ENCODE measurements around the gene FIBCD1. TPM values are rescaled to one million over a fixed set of nuclear protein-coding genes. Genes with fewer than 3 reads are reported as not detected.

Gene FIBCD1
- total RNA-seq, 2 experiments from 2014 or later: not detected

- intact Hi-C loops (cut with micrococcal nuclease): no loop called here
- Mint-ChIP-seq H3K27me3 (ENCODE audit: low read depth) (no peaks in the 10 kb centered on the region), H3K4me3 (no peak overlapping the region), H3K9me3 (no peaks in the 10 kb centered on the region), H3K27ac (no peak overlapping the region), H3K4me1 (ENCODE audit: low read depth) (no peaks in the 10 kb centered on the region), H3K36me3 (ENCODE audit: low read depth) (no peaks in the 10 kb centered on the region)
- DNase-seq: no peak
- CTCF ChIA-PET: no interaction called here
Measured at GRCh38 chr9:130901498-130902203, 37.4 kb downstream of the FIBCD1 start.

GRCh38 chr9:130900701-130901497 lies 38.1 kb downstream of the FIBCD1 start:
- intact Hi-C loops (cut with micrococcal nuclease): no loop called here
- DNase-seq: no peak
- CTCF ChIA-PET: no interaction called here
- H3K36me3 Mint-ChIP-seq (ENCODE audit: low read depth): no peaks in the 10 kb centered on the region
- no peaks in the 10 kb centered on the region for H3K9me3 Mint-ChIP-seq
- no peaks in the 10 kb centered on the region for H3K4me1 Mint-ChIP-seq (ENCODE audit: low read depth)
- no peak overlapping the region for H3K27ac Mint-ChIP-seq
- H3K27me3 Mint-ChIP-seq (ENCODE audit: low read depth): no peaks in the 10 kb centered on the region
- no peak overlapping the region for H3K4me3 Mint-ChIP-seq

GRCh38 chr9:130899051-130899748 lies 39.8 kb downstream of the FIBCD1 start:
- intact Hi-C loops (cut with micrococcal nuclease): no loop called here
- H3K27me3 Mint-ChIP-seq (ENCODE audit: low read depth): no peaks in the 10 kb centered on the region
- DNase-seq: no peak
- H3K36me3 Mint-ChIP-seq (ENCODE audit: low read depth): no peaks in the 10 kb centered on the region
- no peaks in the 10 kb centered on the region for H3K9me3 Mint-ChIP-seq
- no peak overlapping the region for H3K4me3 Mint-ChIP-seq
- H3K4me1 Mint-ChIP-seq (ENCODE audit: low read depth): no peaks in the 10 kb centered on the region
- no peak overlapping the region for H3K27ac Mint-ChIP-seq
- CTCF ChIA-PET: no interaction called here

DNA sequence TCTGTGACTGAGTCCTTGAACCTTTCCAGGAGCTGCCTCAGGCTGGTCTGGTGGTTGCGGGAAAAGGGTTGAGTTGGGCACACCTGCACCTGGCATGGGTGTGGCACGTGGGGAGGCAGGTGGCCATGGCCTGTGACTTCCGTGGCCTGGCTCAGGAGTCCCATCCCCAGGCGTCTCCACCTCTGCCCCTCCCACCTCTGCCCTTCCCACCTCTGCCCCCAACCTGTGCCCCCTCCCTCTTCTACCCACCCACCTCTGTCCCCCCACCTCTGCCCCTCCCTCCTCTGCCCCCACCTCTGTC lies 40.5 kb downstream of the FIBCD1 start:
- intact Hi-C loops (cut with micrococcal nuclease): no loop called here
- CTCF ChIA-PET: no interaction called here
- H3K9me3 Mint-ChIP-seq: no peaks in the 10 kb centered on the region
- no peak overlapping the region for H3K4me3 Mint-ChIP-seq
- H3K27me3 Mint-ChIP-seq (ENCODE audit: low read depth): no peaks in the 10 kb centered on the region
- DNase-seq: no peak
- H3K27ac Mint-ChIP-seq: no peak overlapping the region
- no peaks in the 10 kb centered on the region for H3K36me3 Mint-ChIP-seq (ENCODE audit: low read depth)
- no peaks in the 10 kb centered on the region for H3K4me1 Mint-ChIP-seq (ENCODE audit: low read depth)

GRCh38 chr9:130897848-130898551 lies 41.0 kb downstream of the FIBCD1 start:
- Mint-ChIP-seq H3K27me3 (ENCODE audit: low read depth) (no peaks in the 10 kb centered on the region), H3K27ac (no peak overlapping the region), H3K9me3 (no peaks in the 10 kb centered on the region), H3K36me3 (ENCODE audit: low read depth) (no peaks in the 10 kb centered on the region), H3K4me3 (no peak overlapping the region), H3K4me1 (ENCODE audit: low read depth) (no peaks in the 10 kb centered on the region)
- CTCF ChIA-PET: no interaction called here
- intact Hi-C loops (cut with micrococcal nuclease): no loop called here
- DNase-seq: no peak

- no peaks in the 10 kb centered on the region for H3K36me3 Mint-ChIP-seq (ENCODE audit: low read depth)
- no peak for DNase-seq
- H3K4me1 Mint-ChIP-seq (ENCODE audit: low read depth): no peaks in the 10 kb centered on the region
- no peaks in the 10 kb centered on the region for H3K9me3 Mint-ChIP-seq
- no peaks in the 10 kb centered on the region for H3K27me3 Mint-ChIP-seq (ENCODE audit: low read depth)
- CTCF ChIA-PET: no interaction called here
- no peak overlapping the region for H3K4me3 Mint-ChIP-seq
- intact Hi-C loops (cut with micrococcal nuclease): no loop called here
- H3K27ac Mint-ChIP-seq: no peak overlapping the region
Measured at GRCh38 chr9:130897105-130897751, 41.8 kb downstream of the FIBCD1 start.

DNA sequence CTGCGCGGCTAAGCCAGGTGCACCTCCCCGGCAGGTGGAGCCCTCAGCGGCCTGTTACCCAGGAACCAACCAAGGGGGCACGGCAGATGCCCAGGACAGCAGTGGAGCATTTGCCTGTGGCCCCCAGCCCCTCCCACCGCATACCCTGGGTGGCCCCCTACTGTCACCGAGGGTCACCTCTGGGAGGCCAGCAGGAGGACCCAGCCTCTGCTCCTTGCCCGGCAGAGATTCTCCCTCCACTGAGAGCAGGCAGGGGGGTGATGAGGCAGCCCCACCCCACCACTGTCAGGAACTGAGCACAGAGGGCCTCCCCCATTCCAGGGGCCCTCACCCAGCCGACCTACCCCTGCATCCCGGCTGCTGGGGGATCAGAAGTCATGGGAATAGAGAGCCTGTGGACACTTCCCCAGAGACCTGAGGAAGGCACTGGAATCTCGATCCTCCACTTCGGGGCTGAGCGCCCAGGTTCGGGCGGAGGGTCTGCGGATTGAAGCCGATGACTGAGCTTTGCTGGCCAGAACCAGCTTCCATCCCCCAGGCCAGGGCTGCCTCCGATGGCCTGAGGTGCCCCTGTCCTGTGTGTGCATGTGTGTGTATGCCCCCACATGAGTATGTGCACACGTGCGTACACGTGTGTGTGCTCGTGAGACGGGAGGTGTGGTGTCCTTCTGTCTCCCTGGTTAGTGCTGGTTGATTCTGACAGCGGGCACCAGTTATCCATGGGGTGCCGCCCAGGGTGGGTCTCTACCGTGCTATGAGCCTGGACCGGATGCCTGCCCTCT lies 42.6 kb downstream of the FIBCD1 start, which contains the start of gene QRFP:
TSS of gene QRFP (minus strand) at position 580 of the 782 bp plus-strand sequence. CDS start 2,974 bp downstream, outside the sequence.
- no peak within 1 kb of the TSS for H3K27ac Mint-ChIP-seq
- no peaks in the 10 kb centered on the region for H3K4me1 Mint-ChIP-seq (ENCODE audit: low read depth)
- no peaks in the 10 kb centered on the region for H3K27me3 Mint-ChIP-seq (ENCODE audit: low read depth)
- no peak for DNase-seq
- H3K36me3 Mint-ChIP-seq (ENCODE audit: low read depth): no peaks in the 10 kb centered on the region
- intact Hi-C loops (cut with micrococcal nuclease): no loop called here
- H3K9me3 Mint-ChIP-seq: no peaks in the 10 kb centered on the region
- CTCF ChIA-PET: no interaction called here
- H3K4me3 Mint-ChIP-seq: no peak within 1 kb of the TSS

GRCh38 chr9:130895481-130896232 lies 43.4 kb downstream of the FIBCD1 start:
- no peaks in the 10 kb centered on the region for H3K9me3 Mint-ChIP-seq
- H3K27ac Mint-ChIP-seq: no peak overlapping the region
- no peaks in the 10 kb centered on the region for H3K4me1 Mint-ChIP-seq (ENCODE audit: low read depth)
- no peak overlapping the region for H3K4me3 Mint-ChIP-seq
- no peak for DNase-seq
- H3K27me3 Mint-ChIP-seq (ENCODE audit: low read depth): no peaks in the 10 kb centered on the region
- CTCF ChIA-PET: interaction anchor here (1.3 kb wide), 1 partner anchor 188 kb away, joined by 3 read pairs; no protein-coding TSS in a partner anchor
- no peaks in the 10 kb centered on the region for H3K36me3 Mint-ChIP-seq (ENCODE audit: low read depth)
- intact Hi-C loops (cut with micrococcal nuclease): no loop called here

- no peaks in the 10 kb centered on the region for H3K9me3 Mint-ChIP-seq
- H3K27me3 Mint-ChIP-seq (ENCODE audit: low read depth): no peaks in the 10 kb centered on the region
Measured at GRCh38 chr9:130895038-130895437, 44.0 kb downstream of the FIBCD1 start.

DNA sequence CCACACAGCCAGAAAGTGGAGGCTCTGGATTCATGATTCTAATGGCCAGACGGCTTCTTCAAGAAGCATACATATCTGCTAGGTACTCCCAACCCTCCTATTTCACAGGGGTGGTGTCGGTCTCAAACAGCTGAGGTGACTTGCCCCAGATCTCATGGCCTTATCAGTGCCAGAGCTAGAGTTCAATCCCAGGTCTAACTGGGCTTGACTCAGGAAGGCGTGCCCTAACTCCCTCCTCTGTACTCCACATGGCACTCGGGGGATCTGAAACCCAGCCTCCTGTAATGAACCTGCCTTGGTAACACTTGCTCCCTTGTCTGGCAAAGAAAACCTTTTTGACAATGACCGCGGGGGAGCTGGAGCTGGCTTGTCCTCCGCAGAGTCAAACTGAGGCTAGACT lies 44.5 kb downstream of the FIBCD1 start:
- Mint-ChIP-seq H3K36me3 (ENCODE audit: low read depth) (no peaks in the 10 kb centered on the region), H3K4me3 (no peak overlapping the region)
- CTCF ChIA-PET: interaction anchor here (0.6 to 1.3 kb wide), 3 partner anchors 57 to 753 kb away, joined by 3 to 6 read pairs (median 6); no protein-coding TSS in a partner anchor

More at GRCh38 chr9:130895038-130895437, 44.0 kb downstream of the FIBCD1 start:
- Mint-ChIP-seq H3K36me3 (ENCODE audit: low read depth) (no peaks in the 10 kb centered on the region), H3K4me1 (ENCODE audit: low read depth) (no peaks in the 10 kb centered on the region), H3K27ac (no peak overlapping the region), H3K4me3 (no peak overlapping the region)
- CTCF ChIA-PET: interaction anchor here (1.3 kb wide), 1 partner anchor 188 kb away, joined by 3 read pairs; no protein-coding TSS in a partner anchor
- DNase-seq: no peak
- intact Hi-C loops (cut with micrococcal nuclease): no loop called here

More for the DNA sequence above, 44.5 kb downstream of the FIBCD1 start:
- intact Hi-C loops (cut with micrococcal nuclease): no loop called here
- H3K9me3 Mint-ChIP-seq: no peaks in the 10 kb centered on the region
- no peaks in the 10 kb centered on the region for H3K4me1 Mint-ChIP-seq (ENCODE audit: low read depth)
- no peak for DNase-seq
- H3K27ac Mint-ChIP-seq: no peak overlapping the region
- H3K27me3 Mint-ChIP-seq (ENCODE audit: low read depth): no peaks in the 10 kb centered on the region
